Endometrial microvascular endothelial cells (primary cell): ENCODE results near the gene LRRC59. TPM values are rescaled to one million over a fixed set of nuclear protein-coding genes. Genes with fewer than 3 reads are reported as not detected.
"Not testable (repeated sequence)": the region's sequence is repeated elsewhere in the genome, so short reads cannot be mapped to it uniquely, and the experiment has no call there.

Experiments
- in situ Hi-C: cut with HindIII; loops from 2 replicates; pipeline ENCODE4 v1.10.0; 2017; ENCODE audit warnings: low sequenced_read_pairs, low pct_unique_long_range_greater_than_20kb; ENCODE audit errors: inconsistent ontology term
- total RNA-seq: library from RNA; depleted of rRNA; stranded (reverse); fragments of >200 nt; gene quantifications from one replicate; pipeline ENCODE4 v1.2.3, GENCODE V29; 2015; ENCODE audit errors: inconsistent ontology term

LRRC59 gene
- total RNA-seq, 1 donor from 2014 or later, result 276 TPM

GRCh38 chr17:50353600-50354195 lies 43.6 kb downstream of the LRRC59 start:
- in situ Hi-C loops, result no loop called here

DNA sequence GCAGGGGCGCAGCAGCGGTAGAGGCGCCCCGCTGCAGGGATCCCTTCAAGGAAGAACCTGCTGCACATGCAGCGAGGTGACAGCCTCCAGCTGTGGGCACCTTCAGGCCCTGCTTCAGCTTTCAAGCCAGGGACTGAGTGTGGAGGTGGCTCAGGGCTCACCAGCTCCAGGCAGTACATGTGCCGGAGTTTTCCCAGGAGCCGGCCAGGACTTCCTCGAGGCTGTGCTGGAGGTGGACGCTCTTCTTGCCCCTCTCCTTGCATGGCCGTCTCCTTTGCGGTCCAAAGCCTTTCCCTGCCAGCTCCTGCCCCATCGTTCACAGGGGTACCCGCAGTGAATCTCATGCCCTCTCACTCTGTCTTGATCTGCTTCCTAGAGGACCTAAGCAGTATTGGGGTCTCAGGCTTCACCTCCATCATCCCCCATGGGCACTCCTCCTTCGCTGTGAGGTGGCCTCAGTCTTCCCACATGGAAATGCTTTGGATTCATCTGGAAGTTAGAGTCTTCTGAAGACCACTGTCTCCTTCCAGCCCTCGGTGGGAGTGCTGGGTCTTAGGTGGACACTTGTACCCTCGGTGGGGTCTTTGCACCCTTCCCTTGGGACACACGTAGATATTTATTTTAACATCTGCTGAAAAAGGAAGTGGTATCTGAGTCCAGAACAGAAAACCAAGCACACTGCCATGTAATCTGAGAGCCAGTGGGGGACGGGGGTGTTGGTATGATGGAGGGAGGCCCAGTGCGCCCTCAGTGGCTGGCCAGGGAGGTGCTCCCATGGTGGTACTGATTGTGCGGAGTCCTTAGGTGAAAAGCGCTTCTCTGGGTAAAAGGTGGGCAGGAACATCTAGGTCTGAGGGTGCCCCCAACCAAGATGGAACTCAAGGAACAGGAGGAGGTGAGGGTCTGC lies 44.4 kb downstream of the LRRC59 start:
- in situ Hi-C loops, result no loop called here

DNA sequence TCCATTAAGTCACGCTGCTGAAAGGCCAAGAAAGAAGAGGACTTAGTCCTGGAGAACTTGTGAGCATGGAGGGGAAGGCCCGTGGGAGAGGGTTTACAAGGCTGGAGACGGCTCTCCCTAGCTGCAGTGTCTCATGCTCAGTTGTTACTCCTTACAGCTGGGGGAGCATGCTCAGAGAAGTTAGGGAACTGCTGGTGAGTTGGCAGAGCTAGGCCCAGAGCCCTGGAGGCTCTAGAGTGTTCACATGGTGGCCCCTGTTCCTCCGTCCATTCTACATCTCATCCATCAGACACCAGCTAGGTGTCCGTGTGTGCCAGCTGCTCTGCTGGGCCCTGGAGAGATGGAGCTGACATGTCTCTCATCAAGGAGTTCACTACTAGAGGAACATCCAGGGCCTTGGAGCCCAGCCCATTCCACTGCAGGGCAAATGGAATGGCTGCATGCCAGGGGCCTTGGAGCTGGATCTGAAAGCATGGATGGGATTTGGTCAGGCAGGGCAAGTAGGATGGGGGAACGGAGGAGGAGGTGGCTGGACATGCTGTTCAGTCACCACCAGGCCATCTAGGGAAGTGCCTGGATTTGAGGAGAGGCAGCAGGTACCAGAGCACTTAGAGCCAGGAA lies 45.1 kb downstream of the LRRC59 start:
- in situ Hi-C loops, result no loop called here

DNA sequence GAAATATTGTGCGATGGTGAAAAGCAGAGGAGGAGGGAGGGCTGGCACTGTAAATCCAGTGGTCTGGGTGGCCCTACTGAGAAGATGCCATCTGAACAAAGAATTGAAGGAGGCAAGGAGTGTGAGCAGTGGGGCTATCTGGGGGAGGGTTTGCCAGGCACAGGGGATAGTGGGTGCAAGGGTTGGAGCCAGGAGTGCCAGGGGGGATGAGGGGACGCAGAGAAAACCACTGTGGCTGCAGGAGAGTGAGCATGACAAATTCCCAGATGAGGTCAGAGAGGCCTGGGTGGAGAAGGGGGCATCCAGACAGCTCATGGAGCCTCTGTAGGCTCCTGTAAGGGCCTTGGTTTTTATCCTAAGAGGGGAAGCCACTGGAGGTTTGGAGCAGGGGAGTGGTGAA lies 46.6 kb downstream of the LRRC59 start:
- in situ Hi-C loops, result no loop called here

DNA sequence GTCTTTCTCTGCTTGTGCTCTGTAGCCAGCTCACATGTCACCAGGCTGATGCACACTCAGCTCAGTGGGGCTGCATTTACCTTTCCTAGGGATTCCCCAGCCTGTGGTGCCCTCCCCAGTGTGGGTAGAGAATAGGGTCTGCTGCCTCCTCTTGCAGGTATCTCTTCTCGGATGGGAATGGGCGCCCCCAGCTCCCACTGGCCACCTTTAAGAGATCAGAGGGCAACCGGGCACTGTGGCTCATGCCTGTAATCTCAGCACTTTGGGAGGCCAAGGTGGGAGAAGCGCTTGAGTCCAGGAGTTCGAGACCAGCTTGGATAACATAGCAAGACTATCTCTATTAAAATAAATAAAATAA lies 48.1 kb downstream of the LRRC59 start:
- in situ Hi-C loops, result no loop called here

DNA sequence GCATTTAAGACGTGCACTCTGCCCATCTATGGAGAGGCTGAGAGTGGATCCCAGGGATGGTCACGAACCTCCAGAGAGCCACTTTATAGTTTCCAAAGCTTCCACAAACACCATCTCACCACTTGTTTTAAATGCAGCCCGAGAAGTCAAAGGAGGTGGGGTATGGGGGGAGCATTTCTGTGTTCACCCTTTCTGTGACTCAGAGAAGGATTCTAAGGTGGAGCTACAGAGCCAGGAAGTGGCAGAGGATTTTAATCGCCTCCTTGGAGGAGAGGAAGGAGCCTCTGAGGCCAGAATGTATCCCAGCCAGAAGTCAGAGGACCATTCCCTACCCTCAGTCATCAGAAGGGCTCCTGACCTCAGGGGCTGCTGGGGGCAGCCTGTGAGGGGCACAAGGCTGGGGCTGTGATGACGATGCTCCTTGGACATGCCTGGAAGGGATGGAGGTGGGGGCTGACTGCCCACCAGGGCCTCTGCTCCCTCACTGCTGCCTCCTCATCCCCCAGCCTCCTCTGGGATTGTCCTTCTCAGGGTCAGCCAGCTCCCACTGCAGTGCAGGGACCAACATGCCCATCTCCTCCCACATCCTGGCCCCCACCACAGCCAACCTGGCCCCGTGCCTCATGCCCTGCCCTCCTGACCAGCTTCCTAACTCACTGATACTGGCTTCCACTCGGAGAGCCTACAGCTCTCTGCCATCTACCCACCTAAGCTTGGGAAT lies 48.6 kb downstream of the LRRC59 start:
- in situ Hi-C loops, result no loop called here

DNA sequence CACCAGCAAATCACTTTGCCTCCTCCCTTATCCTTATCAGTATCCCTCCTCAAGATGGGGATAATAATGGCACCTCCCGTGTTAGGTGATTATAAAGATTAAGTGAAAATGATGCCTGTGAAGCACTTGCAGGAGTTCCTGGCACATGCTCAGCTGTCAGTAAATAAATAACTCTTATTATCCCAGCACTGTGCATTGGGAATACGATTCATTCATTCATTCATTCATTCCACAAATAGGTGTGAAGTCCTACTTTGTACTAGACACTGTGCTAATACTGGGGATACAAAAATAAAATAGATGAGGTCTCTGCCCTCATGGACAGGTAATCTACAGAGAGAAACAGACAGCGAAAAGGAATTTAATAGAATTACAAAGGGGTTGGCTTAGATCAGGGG lies 49.4 kb downstream of the LRRC59 start:
- in situ Hi-C loops, result no loop called here

DNA sequence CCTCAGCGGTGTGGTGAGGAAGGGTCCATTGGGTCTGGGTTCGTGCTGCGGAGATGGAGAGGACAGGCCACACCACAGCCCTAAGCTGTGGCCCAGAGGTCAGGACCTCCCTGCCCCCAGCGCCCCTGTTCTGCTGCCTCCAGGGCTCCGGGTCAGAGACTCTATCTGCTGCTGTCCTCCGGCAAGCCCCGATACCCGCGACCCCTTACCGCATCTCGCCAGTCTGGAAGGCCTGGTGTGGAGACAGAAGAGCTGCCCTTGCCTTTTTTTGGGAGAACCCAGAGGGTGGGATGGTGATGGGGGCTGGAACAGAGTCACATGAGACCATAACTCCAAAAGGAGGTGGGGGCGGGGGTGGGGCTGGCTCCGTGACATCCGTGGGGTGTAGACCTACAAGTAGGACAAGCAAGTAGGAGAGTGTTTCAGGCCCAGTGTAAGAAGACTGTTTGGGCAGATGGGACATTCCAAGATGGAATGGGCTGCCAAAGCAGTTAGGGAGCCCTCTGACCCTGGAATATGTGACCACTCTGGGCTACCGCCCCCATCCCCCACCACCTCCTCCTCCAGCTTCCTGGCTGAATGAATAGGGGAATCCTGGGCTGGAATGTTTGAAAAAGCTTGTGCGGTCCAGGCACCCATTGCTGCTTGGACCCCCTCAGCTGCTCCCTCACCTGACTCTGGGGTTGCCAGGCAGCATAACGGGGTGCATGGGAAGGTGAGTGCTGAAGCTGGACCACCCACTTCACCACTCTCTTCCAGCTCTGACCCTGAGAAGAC lies 50.0 kb downstream of the LRRC59 start:
- in situ Hi-C loops, result no loop called here

GRCh38 chr17:50346313-50347116 lies 50.8 kb downstream of the LRRC59 start:
- in situ Hi-C loops, result no loop called here

DNA sequence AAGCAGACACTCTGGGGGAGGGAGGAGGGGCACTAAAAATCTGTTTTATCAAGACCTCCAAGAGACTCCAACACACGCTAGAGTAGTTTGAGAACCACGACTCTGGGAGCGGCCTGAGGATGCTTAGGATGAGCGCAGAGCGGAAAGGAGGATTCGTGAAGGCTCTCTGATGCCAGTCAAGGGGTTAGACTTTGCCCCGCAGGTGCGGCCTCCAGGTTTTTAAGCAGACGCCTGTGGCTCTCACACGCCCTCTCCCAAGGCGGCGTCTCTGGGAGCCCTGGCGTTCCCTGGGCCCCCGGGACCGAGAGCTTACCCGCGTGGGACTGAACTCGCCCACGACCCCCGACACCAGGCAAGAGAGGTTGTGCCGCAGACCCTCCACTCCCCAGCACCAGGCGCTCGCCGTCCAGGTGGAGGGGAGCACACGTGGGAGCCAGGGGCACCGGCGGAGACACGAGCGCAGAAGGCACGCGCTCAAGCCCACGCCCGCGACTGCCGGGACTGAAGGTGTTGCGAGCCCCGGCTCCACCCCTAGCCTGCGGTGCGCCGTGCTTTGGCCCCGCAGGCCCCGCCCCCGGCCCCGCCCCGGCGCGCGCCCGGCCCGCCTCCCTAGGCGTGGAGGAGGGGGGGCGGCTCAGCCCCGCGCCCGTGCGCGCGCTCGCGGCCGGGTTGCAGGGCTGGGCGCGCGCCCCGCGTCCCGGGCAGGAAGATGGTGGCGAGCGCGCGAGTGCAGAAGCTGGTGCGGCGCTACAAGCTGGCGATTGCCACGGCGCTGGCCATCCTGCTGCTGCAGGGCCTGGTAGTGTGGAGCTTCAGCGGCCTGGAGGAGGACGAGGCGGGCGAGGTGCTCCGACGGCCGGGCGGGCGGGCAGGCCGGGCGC lies 51.7 kb downstream of the LRRC59 start, which contains the start of gene XYLT2:
Gene XYLT2, plus strand, starts transcription at position 695 of the 881 bp plus-strand sequence. Its CDS starts 15 bp downstream, at position 710.
- in situ Hi-C loops, result no loop called here

GRCh38 chr17:50344731-50345365 lies 52.5 kb downstream of the LRRC59 start:
- in situ Hi-C loops, result no loop called here

- in situ Hi-C loops, result no loop called here
These were observed 57.9 kb downstream of the LRRC59 start for GRCh38 chr17:50339381-50339780.

GRCh38 chr17:50338645-50339044 lies 58.7 kb downstream of the LRRC59 start:
- in situ Hi-C loops, result no loop called here

DNA sequence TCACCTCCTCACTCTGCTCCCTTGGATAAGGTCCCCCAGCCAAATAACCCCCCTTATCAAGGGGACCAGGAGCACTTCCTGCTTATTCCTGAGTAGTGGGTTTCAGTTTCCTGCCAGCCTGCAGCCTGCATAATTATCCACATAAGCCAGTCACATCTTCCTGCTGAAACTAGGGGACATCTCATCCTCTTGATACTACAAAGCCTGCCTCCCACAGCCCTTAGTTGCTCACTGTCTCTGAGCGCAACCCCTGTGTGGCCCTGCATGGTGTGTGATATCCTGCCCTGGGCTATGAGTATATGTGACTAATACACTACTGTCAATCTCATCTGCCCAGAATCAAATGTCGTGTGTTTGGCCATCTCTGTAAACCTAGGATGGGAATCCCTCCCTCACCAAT lies 59.4 kb downstream of the LRRC59 start:
- in situ Hi-C loops, result no loop called here

GRCh38 chr17:50333291-50334057 lies 63.8 kb downstream of the LRRC59 start:
- in situ Hi-C loops, result not testable (repeated sequence)

DNA sequence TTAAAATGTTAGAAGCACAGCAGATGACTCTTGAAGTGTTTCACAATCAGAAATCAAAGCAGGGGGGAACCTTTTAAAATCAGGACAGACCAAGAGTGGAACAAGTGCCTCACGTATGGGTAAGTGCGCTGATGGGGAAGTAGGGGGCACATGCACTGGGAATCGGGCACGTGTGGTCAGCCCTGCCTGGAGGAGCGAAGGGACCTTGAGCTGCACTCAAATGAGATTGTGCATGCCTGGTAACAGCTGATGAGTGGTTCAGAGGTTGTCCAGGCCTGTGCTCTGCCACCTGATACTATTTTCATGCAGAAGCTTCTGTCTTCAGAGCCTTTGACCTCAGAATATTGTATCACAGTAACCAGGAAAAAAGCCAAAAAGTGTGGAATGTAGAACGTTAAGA lies 65.1 kb downstream of the LRRC59 start:
- in situ Hi-C loops, result no loop called here
